Measurements from ENCODE around the gene DLGAP1.

- TF ChIP-seq ZNF146 (tag by site-specific recombination; IDR thresholded peaks at IDR 0.05) = no peak
- TF ChIP-seq CTCF (tag by site-specific recombination; IDR thresholded peaks at IDR 0.05) = no peak
These were observed 662.0 kb downstream of the DLGAP1 start for GRCh38 chr18:3793111-3793510.
